Smooth muscle cell of the brain vasculature (primary cell): ENCODE data around the gene DDX49.
"Not testable (repeated sequence)": the region's sequence is repeated elsewhere in the genome, so short reads cannot be mapped to it uniquely, and the experiment has no call there.

ENCODE experiments used
- DNase-seq: peaks from one replicate; pipeline ENCODE4 v3.0.0-alpha.2; 2012; ENCODE audit warnings: low read depth, low spot score

DDX49 gene

GRCh38 chr19:18908917-18909619 lies 10.4 kb upstream of the DDX49 start:
- no peak for DNase-seq

GRCh38 chr19:18910010-18910409 lies 9.5 kb upstream of the DDX49 start:
- no peak for DNase-seq

GRCh38 chr19:18910801-18911436 lies 8.6 kb upstream of the DDX49 start:
- no peak for DNase-seq

GRCh38 chr19:18912933-18913332 lies 6.6 kb upstream of the DDX49 start:
- no peak for DNase-seq

GRCh38 chr19:18913466-18913865 lies 6.0 kb upstream of the DDX49 start:
- DNase-seq, result no peak

- DNase-seq, result no peak
These were observed 3.9 kb upstream of the DDX49 start for GRCh38 chr19:18915639-18916038.

GRCh38 chr19:18917593-18917992 lies 1.9 kb upstream of the DDX49 start:
- DNase-seq, result not testable (repeated sequence)

- DNase-seq, result no peak
These were observed 342 bp downstream of the DDX49 start for GRCh38 chr19:18919900-18920214.

GRCh38 chr19:18920400-18920799 lies 885 bp downstream of the DDX49 start:
- no peak for DNase-seq

- DNase-seq, result no peak
These were observed 2.1 kb downstream of the DDX49 start for GRCh38 chr19:18921593-18921992.

- no peak for DNase-seq
These were observed 2.9 kb downstream of the DDX49 start for GRCh38 chr19:18922228-18922985.

- DNase-seq, result no peak
These were observed 5.2 kb downstream of the DDX49 start for GRCh38 chr19:18924684-18925213.

GRCh38 chr19:18928018-18928805 lies 8.7 kb downstream of the DDX49 start:
- no peak for DNase-seq

GRCh38 chr19:18929311-18929710 lies 9.8 kb downstream of the DDX49 start:
- no peak for DNase-seq

GRCh38 chr19:18931316-18932162 lies 12.0 kb downstream of the DDX49 start:
- no peak for DNase-seq

GRCh38 chr19:18932216-18932841 lies 12.8 kb downstream of the DDX49 start:
- no peak for DNase-seq

- DNase-seq, result no peak
These were observed 13.8 kb downstream of the DDX49 start for GRCh38 chr19:18933297-18933696.

GRCh38 chr19:18939163-18939562 lies 19.6 kb downstream of the DDX49 start:
- DNase-seq, result no peak

GRCh38 chr19:18939922-18940768 lies 20.6 kb downstream of the DDX49 start:
- DNase-seq, result no peak
